C4-2B (cell line): ENCODE measurements around the gene EVA1C.

ENCODE experiments used
- CTCF ChIP-seq: fragments of 450-650 bp; conservative IDR thresholded peaks from 2 replicates; pipeline ENCODE4 v1.5.1; 2017; ENCODE audit warnings: mild to moderate bottlenecking
- ZFX ChIP-seq: fragments of 450-650 bp; IDR thresholded peaks from 2 replicates; pipeline ENCODE4 v1.6.1; 2017

GRCh38 chr21:32406405-32406804, 6.1 kb upstream of the EVA1C start:
- TF ChIP-seq CTCF (no peak), ZFX (no peak)
